HFF-Myc (cell line): ENCODE measurements around the gene GLI3.
A peak's percentile ranks its signal among the peaks of the same experiment; 100 is the strongest.

Experiments
- DNase-seq: peaks from one replicate; pipeline ENCODE4 v3.0.0-alpha.2; 2011; ENCODE audit warnings: low read depth; ENCODE audit errors: extremely low read depth
- H3K4me3 ChIP-seq: replicated peaks from 2 replicates; pipeline ENCODE4 v1.5.1; 2011; ENCODE audit warnings: low read depth, mild to moderate bottlenecking, control low read depth, low read length
- CTCF ChIP-seq: IDR thresholded peaks from 2 replicates; pipeline ENCODE4 v1.5.1; 2012; ENCODE audit warnings: mild to moderate bottlenecking, low read depth, low read length, control low read depth; ENCODE audit errors: missing control alignments

GLI3 gene

GRCh38 chr7:41965951-41966505 is 271.0 kb downstream of the GLI3 start:
- H3K4me3 ChIP-seq: no peak overlapping the region
- no peak for TF ChIP-seq CTCF
- DNase-seq: no peak

GRCh38 chr7:41964849-41965745 is 271.9 kb downstream of the GLI3 start:
- H3K4me3 ChIP-seq: no peak overlapping the region
- no peak for DNase-seq
- TF ChIP-seq CTCF: no peak

GRCh38 chr7:41964183-41964753 is 272.7 kb downstream of the GLI3 start:
- no peak for DNase-seq
- no peak overlapping the region for H3K4me3 ChIP-seq
- TF ChIP-seq CTCF: no peak

GRCh38 chr7:41956705-41957104 is 280.3 kb downstream of the GLI3 start:
- no peak overlapping the region for H3K4me3 ChIP-seq
- no peak for TF ChIP-seq CTCF
- no peak for DNase-seq

- no peak overlapping the region for H3K4me3 ChIP-seq
- peak; percentile 89 for DNase-seq
- no peak for TF ChIP-seq CTCF
These were observed 280.9 kb downstream of the GLI3 start for GRCh38 chr7:41955893-41956675.

- no peak overlapping the region for H3K4me3 ChIP-seq
- no peak for TF ChIP-seq CTCF
- DNase-seq: no peak
These were observed 281.6 kb downstream of the GLI3 start for GRCh38 chr7:41955451-41955850.
